Embryonic facial prominence (tissue), 1 donor: ENCODE data around the gene TRIO.

Experiments used
- DNase-seq: peaks from one replicate; pipeline ENCODE4 v3.0.0-alpha.2; 2016; ENCODE audit errors: extremely low spot score

TRIO gene

DNA sequence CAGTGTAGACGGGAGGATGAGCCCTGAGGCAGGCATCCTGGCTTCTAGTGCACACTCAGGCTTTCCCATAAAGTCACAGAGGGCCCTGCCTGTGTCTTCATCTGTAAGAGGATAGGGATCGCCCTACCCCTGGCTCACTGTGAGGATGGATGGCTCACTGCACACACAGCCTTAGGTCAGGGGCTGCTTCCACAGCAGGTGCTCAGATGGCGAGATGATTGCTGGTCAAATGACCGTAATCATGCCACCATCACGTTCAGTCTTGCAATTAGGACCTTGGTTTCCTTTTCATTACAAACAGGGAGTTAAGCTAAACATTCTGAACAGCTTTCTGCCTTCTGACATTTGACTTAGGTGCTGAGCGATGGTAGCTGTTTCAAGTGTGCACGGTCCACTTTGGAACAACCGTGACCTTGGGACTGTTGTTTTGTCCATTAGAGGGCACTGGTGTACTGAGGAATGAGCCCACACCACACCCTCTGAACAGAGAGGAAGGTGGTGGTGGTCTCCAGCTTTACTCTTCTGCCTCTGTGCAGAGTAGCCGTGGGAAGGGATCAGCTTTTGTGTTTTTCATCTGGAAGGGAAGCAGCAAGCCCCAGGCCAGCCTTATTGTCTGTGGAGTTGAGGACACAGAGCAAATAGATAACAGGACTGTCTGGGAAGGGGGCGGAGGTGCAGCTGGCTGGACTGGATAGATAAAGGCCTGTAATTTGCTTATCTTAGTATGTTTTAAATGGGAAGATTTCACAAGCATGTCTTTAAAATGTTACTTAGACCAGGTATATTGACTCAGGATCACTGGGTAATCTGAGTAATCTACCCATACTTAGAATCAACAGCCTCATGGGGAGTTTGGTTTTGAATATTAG, 183.1 kb downstream of the TRIO start:
- no peak for DNase-seq

DNA sequence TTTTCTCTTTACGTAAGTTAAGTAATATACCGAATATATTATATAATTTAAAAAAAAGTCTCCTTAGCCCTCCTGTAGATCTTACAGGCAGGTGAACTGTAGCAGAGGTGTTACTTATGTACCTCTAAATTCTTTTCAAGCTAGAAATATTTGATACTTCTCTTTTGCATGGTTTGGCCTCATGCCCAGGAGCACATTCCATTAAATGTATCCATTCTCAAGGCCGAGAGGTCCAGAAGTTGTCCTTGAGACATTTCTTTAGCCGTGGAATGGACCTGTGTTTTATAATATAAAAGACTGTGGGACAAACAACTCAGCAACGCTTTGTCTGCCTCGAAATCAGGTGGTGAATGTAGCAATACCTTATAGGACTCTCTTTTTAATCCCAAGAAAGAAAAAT, 184.5 kb downstream of the TRIO start:
- no peak for DNase-seq

DNA sequence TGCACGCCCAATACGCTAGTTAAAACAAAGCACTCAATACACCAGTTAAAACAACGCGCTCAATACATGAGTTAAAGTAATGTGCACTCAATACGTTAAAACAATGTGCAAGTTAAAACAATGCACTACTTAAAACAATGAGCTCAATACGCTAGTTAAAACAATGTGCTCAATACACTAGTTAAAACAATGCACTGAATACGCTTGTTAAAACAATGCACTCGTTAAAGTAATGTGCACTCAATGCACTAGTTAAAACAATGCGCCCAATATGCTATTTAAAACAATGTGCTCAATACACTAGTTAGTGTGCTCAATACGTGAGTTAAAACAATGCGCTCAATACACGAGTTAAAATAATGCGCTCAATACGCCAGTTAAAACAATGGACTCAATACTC, 185.0 kb downstream of the TRIO start:
- no peak for DNase-seq

DNA sequence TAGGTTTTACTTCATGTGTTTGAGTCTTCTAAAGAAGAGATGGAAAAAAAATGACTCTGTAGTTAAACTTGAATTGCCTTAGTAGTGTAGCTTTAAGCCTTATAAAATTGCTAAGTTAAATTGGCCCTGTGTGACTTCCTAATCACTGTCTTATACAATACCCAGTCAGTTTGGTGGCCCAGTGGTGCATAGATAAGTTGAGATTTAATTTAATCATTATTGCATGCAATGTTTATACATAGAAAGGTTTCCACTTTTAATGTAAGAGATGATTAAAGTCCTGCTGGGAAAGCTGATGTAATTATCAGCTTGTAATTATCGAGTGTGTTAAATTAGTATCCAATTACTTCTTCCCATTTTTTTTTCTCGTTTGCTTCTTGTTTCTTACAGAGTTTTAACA, 187.1 kb downstream of the TRIO start:
- no peak for DNase-seq

DNA sequence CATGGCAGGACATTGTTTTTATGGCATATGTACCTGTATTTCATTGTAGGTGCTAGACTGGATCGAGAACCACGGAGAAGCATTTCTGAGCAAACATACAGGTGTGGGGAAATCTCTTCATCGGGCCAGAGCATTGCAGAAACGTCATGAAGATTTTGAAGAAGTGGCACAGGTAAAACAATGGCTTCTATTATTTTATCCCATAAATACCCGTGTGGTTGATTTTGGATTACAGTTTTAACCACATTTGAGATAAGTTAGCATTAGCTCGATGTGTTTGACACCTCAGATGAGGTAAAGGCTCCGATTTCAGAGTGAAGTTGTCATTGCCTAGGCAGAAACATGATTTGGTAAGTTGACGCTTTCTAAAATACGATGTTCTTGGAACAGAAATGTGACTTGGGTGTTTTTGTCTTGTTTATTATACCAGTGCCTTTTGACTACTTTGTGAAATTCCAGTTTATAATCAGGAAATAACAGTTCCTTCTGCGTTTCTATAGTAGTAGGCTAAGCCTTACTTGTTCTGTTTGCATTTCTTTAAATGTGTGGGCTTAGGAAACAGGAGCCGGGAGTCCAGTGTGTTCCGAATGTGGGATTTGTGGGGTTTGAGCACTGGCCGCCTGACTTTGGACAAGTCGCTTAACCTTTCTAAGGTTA, 187.7 kb downstream of the TRIO start:
- DNase-seq, result no peak

DNA sequence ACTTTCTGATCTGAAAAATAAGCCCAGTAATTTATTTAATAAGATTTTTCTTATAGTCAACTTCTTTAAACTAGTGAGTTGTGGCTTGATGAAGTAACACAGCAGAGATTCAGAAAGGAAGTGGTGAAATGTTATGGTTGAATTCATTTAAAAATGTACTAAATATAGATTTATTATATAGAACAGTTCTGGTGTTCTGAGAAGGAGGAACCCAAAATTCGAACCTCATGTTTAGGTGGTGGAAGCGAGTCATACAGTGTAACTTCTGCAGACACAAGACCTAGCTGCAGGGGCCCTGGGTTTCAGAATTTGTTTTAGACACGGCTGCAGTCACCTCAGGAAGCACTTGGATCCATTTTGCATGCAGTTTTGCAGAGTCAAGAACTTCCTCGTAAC, 188.2 kb downstream of the TRIO start:
- no peak for DNase-seq

DNA sequence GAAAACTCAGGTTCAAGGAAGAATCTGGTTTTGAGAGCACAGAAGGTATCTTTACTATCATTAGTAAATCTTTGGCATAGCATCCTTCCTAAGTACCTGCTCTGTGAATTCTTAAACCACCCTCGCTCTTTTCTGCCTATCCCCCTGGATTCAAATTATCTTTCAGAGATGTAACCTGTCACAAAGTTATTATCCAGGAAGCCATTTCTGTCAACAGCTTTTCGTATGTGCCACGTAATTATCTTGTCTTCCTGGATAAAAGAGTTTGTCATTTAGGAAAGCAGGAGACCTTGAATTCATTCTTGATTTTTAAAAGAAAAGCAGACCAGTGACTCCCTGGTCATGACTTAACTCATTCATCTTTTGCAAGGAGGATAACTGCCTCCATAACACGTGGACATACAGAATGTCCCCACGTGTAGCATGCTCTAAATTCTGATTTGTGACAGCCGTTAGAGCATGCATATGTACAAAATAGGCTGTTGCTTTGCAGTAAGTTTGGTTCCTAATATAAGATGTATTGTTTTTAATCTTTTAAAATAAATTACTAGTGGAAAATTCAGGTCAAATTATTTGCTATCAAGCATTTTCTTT, 189.0 kb downstream of the TRIO start:
- DNase-seq, result no peak

DNA sequence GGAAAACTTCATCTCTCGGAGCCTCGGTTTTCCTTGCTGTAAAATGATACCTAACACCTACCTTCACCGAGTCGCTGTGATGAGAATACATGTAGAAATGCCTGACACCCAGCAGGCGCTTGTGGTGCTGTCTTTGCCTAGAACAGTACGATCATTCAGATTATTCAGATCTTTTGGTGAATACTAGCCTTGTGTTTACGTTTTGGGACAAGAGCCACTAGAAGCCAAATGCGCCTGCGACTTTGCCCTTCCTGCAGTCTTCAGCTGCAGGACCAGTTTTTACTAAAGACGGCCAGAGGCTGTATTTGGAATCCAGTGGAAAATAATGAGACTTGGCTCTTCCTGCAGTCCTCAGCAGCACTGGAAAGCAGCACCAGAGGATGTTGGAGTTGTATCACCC, 189.6 kb downstream of the TRIO start:
- DNase-seq, result no peak

DNA sequence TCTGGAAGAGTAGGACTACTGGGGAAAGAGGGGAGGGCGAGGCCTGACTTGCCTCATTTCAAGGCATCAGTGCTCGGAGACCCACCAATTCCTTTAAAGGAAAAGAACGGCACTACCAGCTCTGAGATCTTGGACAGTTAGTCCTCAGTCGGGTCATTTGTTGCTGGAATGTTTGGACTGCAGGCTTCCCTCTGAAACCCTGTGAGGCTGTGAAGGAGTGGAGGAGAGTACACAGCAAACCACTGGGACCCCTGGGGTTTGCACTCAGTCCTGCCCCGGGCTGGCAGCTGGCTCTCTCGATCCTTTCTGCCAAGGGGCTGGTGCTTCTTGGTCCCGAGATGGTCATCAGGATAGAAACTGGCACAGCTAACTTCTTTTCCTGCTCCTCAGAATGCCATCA, 194.5 kb downstream of the TRIO start:
- no peak for DNase-seq

DNA sequence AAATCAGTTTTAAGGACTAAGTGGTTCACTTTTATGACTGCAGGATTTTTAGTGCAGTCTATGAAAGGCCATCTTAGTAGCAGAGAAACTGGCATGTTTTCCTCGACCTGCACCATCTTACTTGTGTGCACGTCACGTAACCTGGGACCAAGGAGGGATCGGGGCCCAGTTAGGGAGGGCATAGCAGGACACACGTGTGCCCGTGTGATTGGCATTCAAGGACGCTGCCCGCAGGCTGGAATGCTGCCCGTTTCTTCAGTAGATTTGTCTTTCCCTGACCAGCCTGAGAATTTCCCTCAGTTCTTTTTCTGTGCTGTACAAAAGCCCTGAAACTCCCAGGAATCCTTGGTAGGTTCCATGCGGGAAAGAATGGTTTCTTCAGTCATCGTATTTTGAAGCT, 196.3 kb downstream of the TRIO start:
- DNase-seq, result no peak

DNA sequence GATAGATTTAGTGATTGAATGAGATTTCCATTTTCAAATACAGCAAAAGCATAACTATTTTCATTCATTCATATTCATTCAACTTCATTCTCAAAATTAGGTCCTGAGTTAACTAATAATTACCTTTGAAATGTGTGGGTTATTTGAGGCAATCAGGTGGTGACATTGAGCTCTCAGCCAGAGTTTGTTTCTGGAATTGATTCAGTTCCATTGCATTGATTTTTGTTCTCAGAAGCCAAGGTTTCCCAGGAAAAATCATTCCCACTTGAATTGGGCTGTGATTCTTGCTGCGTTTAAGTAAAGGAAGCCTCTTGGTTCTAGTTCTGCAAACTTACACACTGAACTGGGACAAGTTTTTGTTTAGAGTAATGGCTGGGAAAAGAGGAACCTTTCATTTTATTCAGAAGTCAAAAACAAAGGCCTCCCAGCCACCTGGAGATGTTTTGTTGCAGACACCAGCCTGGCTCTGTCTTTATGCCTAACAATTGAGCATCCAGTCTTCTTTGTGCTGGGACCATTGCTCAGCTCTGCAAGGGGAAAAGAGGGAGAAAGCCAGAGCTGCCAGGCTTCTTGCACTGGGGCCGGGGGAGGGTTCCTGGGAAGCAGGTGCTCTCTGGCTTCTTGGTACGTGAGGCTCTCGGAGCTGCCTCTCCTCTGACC, 198.6 kb downstream of the TRIO start:
- DNase-seq, result no peak

DNA sequence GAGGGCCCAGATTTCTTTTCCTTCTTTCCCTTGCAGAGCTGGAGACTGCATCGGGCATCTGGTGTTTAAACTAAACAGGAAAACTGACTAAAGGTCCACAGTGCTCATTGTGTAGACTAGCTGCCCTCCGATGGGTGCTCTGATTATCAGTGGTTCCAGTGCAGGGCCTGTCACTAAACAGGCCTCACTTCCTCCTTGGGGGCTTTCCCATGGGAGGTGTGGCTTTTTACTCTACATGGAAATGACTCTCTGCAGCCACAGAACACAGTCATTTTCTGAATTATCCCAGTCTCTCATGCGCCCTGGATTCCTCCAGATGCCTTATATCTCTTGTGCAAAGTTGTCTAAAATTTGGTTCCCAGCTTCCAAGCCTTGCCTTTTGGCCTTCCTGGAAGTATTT, 199.2 kb downstream of the TRIO start:
- no peak for DNase-seq

DNA sequence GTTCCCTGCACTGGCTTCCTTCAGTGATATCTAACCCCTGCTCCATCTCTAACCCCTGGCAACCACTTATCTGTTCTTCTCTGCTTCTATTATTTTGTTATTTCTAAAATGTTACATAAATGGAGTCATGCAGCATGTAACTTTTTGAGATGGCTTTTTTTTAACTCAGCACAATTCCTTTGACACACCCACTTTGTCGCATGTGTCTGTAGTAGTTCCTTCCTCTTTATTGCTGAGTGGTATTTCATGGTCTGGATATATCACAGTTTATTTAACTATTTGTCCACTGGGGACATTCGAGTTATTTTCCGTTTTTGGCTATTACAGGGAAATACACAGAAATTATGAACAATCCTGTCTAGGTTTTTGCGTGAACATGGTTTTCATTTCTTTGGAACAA, 200.2 kb downstream of the TRIO start:
- no peak for DNase-seq

DNA sequence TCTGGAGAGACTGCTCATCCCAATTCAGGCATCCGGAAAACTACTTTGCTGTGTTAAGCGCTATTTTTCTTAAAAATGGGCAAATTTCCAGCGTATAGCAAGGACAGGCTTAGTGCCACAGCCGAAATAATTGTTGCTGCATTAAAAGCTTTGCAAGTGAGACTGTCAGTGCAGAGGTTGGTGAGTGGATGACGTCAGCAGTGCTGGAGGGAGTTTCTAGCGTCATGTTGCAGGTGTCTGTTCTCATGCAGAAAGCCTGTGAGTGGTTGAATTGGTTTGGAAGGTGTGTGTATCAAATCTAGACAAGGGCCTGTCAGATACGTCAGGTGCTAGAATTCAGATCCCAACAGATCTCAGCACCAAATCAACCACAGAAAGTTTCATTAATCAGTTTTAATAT, 204.4 kb downstream of the TRIO start:
- DNase-seq, result no peak

DNA sequence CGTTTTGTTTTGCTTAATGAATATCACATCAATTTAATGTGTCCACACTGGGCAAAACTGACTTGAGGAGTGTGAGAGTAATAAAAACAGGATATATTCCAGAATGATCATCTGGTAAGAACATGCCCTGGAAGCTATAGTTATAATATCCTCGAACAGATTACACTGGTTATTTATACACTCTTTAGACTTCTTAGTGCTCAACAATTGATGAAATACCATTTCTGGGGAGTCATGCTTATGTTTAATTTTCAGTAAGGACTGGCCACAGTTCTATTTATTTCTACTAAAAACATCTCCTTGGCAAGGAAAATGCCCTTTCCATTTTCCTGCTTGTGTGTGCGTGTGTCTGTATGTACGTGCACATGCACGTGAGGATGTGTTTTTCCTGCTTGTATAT, 205.0 kb downstream of the TRIO start:
- no peak for DNase-seq

DNA sequence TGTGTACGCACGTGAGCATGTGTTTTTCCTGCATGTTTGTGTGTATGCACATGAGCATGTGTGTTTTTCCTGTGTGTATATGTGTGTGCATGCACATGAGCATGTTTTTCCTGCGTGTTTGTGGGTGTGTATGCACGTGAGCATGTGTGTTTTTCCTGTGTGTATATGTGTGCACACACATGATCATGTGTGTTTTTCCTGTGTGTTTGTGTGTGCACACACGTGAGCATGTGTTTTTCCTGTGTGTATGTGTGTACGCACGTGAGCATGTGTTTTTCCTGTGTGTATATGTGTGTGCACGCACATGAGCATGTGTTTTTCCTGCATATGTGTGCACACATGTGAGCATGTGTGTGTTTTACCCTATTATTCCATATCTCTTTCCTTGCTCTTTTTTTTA, 205.9 kb downstream of the TRIO start:
- DNase-seq, result no peak

DNA sequence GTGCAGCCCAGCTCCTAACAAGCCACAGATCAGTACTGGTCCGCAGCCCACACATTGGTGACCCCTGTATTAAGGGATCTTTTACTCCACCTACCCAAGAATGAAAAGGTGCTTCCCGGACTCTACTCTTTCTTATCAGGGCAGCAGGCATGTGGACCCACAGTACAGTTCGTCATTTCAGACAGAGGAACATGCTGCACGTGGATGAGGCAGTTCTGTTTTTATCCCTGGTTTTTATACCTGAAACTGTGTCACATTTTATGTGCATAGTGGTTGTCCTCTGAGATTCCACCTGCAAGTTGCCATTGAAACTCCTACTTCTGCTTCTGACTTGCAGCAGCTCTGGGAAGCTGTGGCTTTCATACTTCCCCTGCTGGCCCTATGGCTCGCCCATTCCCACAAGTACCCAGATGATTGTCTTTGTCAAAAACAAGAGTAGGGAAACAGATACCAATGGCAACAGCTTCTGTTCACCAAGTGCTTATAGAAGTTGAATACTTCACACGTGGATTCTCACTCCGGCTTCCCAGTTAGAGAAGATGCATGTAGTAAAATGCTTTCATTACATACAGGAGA, 208.0 kb downstream of the TRIO start:
- DNase-seq, result no peak

DNA sequence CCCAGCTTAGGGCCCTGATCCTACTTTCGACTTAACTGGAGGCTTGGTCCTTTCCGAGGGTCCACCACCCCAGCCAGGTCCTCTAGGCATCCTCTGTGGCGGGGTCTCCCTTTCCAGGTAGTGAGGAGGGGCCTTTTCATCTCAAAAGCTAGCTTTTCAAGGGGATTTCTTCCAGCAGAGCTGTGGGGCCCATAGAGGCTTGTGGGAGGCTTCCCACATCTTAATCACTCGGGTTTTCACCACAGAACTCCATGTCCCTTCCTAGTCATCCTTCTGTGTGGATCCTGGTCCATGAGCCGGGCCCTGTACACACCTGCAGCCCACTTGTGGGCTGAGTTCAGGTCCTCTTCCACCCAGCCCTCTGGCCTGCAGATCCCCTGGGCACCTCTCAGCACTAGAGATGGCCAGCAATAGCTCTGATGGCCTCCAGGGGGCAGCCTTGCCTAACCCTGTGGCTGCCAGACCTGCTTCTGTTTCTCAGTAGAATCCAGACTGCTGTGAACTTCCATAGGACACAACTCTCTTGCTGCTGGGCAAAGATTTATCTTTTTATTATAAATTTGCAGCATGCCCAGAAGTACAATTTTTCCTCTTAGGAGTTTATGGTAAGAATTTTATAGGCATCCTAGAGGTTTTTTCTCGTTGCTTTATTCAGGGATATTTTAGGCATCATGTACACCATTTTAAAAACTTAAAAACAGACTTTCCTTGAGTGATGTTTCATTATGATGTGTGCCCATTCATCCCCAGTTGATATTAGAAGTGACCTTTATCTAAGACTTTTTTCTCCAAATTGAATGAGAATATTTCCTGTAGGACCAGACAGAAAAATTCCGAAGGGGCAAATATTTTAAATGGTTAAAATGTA, 208.9 kb downstream of the TRIO start:
- DNase-seq, result peak; percentile 29

DNA sequence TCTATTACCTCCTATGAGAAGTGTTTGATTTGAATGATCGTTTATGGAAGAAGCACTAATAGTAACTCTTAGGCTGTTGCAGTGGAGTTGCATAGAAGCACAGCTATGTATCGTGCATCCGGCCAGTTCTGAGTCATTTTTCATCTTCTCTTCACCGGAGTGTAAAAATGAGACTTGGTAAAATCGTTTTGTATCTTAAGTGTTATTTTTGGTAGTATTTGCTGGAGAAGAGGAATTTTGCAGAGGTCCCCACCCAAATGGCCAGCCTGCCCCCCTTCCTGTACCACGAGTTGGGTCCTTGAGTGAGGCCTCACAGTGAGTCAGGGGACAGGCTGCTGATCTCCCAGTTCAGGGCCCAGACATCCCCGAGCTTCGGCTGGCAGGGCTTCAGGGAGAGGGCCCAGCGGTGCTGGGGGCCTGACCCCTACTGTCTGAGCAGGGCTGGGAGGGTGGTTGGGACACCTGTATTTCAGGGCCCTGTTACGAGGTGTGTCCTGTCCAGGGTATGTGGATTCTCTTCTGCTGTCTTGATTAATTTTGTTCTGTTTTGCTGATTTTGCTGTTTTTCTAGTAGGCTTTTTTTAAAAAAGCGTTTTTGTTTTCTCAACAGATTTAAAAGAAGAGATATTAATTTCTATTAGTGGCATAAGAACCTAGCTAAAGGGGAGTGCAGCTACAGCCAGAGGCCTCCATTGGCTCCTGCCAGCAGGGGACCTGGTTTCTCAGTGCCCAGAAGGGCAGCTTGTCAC, 210.8 kb downstream of the TRIO start:
- no peak for DNase-seq

DNA sequence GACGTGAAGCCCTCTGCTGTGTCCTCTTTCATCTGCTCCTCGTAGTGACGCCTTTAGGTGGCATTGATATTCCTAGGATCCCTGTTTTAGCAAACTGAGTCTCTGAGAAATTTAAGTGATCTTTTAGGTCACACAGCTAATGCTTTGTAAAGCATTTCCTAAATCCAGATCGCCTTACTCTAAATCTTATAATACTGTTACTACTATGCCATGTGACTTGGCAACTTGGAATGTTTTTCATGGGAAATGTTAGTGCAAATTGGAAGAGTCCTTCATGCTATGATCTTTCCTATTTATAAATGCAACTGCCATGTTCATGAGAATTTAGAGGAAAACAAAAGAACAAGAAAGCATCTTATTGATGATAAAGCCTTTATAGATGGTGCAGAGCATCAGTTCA, 212.2 kb downstream of the TRIO start:
- no peak for DNase-seq

DNA sequence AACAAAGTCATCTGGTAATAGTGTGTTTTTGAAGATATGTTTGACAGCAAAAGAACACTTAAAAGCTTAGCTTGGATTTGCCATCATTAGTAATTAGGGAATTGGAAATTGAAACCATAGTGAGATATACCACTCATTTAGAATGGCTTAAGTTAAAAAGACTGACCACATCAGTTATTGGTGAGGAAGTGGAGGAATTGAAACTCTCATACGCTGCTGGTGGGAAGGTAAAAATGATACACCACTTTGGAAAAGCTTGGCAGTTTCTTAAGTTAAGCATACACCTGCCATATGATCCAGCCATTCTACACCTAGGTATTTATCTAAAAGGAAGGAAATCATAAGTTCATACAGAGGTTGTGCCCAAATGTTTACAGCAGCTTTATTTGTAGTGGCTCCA, 213.2 kb downstream of the TRIO start:
- DNase-seq, result no peak
